ENCODE data around the gene SH3GLB1.

DNA sequence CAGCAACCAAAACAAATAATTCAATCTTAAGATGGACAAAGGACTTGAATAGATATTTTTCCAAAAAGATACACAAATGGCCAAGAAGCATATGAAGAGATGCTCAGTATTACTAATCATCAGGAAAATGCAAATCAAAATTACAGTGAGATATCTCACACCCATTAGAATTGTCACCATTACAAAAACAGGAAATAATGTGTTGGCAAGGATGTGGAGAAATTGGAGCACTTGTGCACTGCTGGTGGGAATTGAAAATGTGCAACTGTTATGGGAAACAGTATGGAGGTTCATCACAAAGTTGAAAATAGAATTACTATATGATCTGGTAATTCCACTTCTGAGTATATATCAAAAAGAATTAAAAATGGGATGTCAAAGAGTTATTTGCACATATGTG, 83.2 kb downstream of the SH3GLB1 start:
- no peak for TF ChIP-seq POLR2A (IDR thresholded peaks at IDR 0.05; ENCODE audit: low read length)
- TF ChIP-seq GATA1 (IDR thresholded peaks at IDR 0.05; ENCODE audit: low read depth, low read length) = no peak

All from erythroblast (primary cell).